Ishikawa (cell line): ENCODE data around the gene TCF4.

Experiments
- CEBPB ChIP-seq: IDR thresholded peaks from 2 replicates; pipeline ENCODE4 v1.6.1; 2012
- CREB1 ChIP-seq: IDR thresholded peaks from 2 replicates; pipeline ENCODE4 v1.6.1; 2012; ENCODE audit warnings: low read depth
- EGR1 ChIP-seq: IDR thresholded peaks from 2 replicates; pipeline ENCODE4 v1.6.1; 2012
- EP300 ChIP-seq: IDR thresholded peaks from 2 replicates; pipeline ENCODE4 v1.6.1; 2012; ENCODE audit warnings: borderline replicate concordance
- FOXM1 ChIP-seq: IDR thresholded peaks from 2 replicates; pipeline ENCODE4 v1.6.1; 2012; ENCODE audit warnings: low read depth, borderline replicate concordance
- NFIC ChIP-seq: IDR thresholded peaks from 2 replicates; pipeline ENCODE4 v1.6.1; 2012
- RAD21 ChIP-seq: IDR thresholded peaks from 2 replicates; pipeline ENCODE4 v1.6.1; 2012; ENCODE audit warnings: low read depth
- TAF1 ChIP-seq: IDR thresholded peaks from 2 replicates; pipeline ENCODE4 v1.6.1; 2012; ENCODE audit warnings: low read depth, mild to moderate bottlenecking
- TCF12 ChIP-seq: IDR thresholded peaks from 2 replicates; pipeline ENCODE4 v1.6.1; 2012; ENCODE audit warnings: low read depth
- TEAD4 ChIP-seq: IDR thresholded peaks from 2 replicates; pipeline ENCODE4 v1.6.1; 2012
- YY1 ChIP-seq: IDR thresholded peaks from 2 replicates; pipeline ENCODE4 v1.6.1; 2012; ENCODE audit warnings: low read depth
- ZBTB7A ChIP-seq: IDR thresholded peaks from 2 replicates; pipeline ENCODE4 v1.6.1; 2012; ENCODE audit warnings: low read depth
- TF ChIP-seq, protein P1 (sequence below): IDR thresholded peaks from 2 replicates; pipeline ENCODE4 v1.6.1; 2012
- TF ChIP-seq, protein P2 (sequence below): IDR thresholded peaks from 2 replicates; pipeline ENCODE4 v1.6.1; 2012; ENCODE audit warnings: low read depth, mild to moderate bottlenecking
- TF ChIP-seq, protein P3 (sequence below): IDR thresholded peaks from 2 replicates; pipeline ENCODE4 v1.6.1; 2012

TCF4 gene

DNA sequence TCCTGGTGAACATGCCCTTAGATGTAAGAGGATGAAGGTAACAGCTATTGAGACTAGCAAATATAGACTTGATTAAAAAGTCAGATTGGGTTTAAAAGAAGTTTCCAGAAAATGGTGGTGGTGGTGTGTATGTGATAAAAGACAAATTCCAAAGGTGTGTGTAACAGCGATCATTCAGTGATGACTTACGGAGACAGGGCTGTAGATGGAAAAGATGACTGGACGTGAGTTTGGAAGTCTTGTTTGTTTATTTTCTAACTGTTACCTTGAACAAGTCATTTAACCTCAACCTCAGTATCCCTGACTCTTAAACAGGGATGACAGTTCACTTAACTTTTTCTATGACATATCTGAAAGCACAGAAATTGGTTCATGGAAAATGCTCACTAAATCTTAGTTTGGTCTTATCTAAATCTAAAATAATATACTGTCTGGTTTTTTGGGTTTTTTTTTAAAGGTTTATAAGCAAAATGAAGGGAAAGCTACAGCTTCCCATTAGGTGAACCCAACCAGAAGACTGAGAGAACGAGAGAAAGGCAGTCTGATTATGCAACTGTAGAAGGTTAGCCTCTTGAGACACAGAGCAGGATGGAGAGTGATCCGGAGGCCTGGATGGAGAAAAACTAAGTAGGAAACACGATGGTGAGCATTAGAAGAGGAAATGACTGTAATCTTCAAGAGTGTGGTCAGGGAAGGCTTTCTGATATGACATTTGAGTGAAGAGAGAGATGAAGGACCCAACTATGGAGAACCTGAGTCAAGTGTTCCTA lies 71.9 kb downstream of the TCF4 start:
- TF ChIP-seq CEBPB (no peak), TAF1 (no peak), EGR1 (no peak), YY1 (no peak), RAD21 (no peak)
- TF ChIP-seq, protein P1, sequence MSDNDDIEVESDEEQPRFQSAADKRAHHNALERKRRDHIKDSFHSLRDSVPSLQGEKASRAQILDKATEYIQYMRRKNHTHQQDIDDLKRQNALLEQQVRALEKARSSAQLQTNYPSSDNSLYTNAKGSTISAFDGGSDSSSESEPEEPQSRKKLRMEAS = no peak
- TF ChIP-seq, protein P2, sequence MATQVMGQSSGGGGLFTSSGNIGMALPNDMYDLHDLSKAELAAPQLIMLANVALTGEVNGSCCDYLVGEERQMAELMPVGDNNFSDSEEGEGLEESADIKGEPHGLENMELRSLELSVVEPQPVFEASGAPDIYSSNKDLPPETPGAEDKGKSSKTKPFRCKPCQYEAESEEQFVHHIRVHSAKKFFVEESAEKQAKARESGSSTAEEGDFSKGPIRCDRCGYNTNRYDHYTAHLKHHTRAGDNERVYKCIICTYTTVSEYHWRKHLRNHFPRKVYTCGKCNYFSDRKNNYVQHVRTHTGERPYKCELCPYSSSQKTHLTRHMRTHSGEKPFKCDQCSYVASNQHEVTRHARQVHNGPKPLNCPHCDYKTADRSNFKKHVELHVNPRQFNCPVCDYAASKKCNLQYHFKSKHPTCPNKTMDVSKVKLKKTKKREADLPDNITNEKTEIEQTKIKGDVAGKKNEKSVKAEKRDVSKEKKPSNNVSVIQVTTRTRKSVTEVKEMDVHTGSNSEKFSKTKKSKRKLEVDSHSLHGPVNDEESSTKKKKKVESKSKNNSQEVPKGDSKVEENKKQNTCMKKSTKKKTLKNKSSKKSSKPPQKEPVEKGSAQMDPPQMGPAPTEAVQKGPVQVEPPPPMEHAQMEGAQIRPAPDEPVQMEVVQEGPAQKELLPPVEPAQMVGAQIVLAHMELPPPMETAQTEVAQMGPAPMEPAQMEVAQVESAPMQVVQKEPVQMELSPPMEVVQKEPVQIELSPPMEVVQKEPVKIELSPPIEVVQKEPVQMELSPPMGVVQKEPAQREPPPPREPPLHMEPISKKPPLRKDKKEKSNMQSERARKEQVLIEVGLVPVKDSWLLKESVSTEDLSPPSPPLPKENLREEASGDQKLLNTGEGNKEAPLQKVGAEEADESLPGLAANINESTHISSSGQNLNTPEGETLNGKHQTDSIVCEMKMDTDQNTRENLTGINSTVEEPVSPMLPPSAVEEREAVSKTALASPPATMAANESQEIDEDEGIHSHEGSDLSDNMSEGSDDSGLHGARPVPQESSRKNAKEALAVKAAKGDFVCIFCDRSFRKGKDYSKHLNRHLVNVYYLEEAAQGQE = no peak

DNA sequence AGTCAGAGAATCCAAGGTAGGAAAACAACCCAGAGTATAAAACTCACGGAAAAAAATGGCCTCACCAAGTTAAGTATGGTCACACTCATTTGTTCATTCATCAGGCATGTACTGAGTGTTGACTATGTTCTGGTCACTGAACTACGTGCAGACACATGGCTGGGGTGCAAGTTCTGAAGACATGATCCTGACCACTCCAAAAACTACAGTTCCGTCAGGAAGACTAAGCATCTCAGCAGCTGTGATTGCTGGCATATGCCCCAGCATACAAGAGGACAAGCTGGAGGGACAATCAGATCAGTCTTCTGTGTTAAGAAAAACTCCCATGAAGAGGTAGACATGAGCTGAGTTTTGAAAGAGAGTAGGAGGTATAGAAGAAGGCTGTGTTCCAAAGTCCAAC lies 72.8 kb downstream of the TCF4 start:
- no peak for TF ChIP-seq RAD21
- no peak for TF ChIP-seq TAF1
- no peak for TF ChIP-seq FOXM1
- TF ChIP-seq, protein P1 = no peak
- TF ChIP-seq TCF12 = no peak
- no peak for TF ChIP-seq EGR1
- TF ChIP-seq NFIC = no peak
- TF ChIP-seq, protein P2 = no peak
- TF ChIP-seq, protein P3, sequence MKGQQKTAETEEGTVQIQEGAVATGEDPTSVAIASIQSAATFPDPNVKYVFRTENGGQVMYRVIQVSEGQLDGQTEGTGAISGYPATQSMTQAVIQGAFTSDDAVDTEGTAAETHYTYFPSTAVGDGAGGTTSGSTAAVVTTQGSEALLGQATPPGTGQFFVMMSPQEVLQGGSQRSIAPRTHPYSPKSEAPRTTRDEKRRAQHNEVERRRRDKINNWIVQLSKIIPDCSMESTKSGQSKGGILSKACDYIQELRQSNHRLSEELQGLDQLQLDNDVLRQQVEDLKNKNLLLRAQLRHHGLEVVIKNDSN = no peak
- no peak for TF ChIP-seq TEAD4
- TF ChIP-seq ZBTB7A = no peak

DNA sequence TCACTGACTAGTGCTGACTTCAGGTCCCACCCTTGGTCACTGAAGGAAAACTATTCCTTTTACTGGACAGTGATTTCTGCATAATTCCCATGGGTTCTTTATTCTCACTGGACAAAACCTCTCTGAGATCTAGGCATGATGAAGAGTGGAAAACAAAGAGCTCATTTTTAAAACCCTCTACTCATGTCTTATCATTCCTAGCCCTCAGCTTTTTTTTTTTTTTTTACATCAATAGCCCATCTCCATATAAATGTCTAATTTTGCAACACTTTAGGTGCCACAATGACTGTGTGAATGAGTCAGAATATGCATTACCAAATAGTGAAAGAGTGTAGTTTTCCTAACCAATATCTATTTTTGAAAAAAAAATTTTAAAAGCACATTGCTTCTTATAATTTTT lies 74.8 kb downstream of the TCF4 start:
- TF ChIP-seq YY1 (no peak), NFIC (no peak), TCF12 (no peak), EP300 (no peak), CEBPB (no peak), CREB1 (no peak), FOXM1 (no peak), RAD21 (no peak)
- TF ChIP-seq, protein P1 = no peak
- TF ChIP-seq, protein P2 = no peak

DNA sequence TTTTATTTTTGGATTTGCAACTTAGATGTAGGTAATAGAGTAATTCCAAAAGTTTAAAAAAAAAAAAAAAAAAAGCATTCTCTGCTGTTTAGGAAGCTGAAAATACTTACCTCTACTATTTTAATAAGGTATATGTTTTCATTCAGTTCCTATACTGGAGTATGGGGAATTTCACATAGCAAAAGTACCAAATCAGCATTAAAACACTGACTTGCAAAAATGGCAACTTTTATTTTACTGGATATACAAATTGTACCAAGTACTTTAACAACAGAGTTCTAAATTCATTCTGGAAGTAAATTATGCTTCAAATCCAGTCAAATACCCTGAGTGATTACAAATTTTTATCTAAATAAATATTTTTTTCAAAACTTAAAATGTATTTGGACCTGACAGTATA lies 76.7 kb downstream of the TCF4 start:
- TF ChIP-seq ZBTB7A (no peak), EP300 (no peak), CREB1 (no peak), CEBPB (no peak), EGR1 (no peak), TCF12 (no peak), YY1 (no peak), TEAD4 (no peak), RAD21 (no peak), NFIC (no peak), TAF1 (no peak), FOXM1 (no peak)
- TF ChIP-seq, protein P1 = no peak
- TF ChIP-seq, protein P3 = no peak
- TF ChIP-seq, protein P2 = no peak
